Activated CD8-positive, alpha-beta memory T cell treated with anti-CD3 and anti-CD28 coated beads, Interleukin-2, amount 10 ng/mL, durations not matched to agents 7 days and 5 days (primary cell): Measurements from ENCODE around the gene KCND3. TPM values are rescaled to one million over a fixed set of nuclear protein-coding genes. Genes with fewer than 3 reads are reported as not detected.

Source experiments
- ATAC-seq: fragments of 150-1000 bp; cut with Tn5 transposase; one replicate; pipeline ENCODE4 v1.10.0; 2021; ENCODE audit warnings: moderate library complexity
- CTCF ChIA-PET: fragments of 350-600 bp; sonication (Branson Sonifier 250); formaldehyde crosslinking; loops from one replicate; lab custom pipeline; 2021; ENCODE audit warnings: antibody characterized with exemption; lab: Charles Lee
- DNase-seq: peaks from one replicate; pipeline ENCODE4 v3.0.0-alpha.2; 2020
- H3K27ac Mint-ChIP-seq: one replicate; pipeline ENCODE4 v1.8.0; 2021; ENCODE audit warnings: mild to moderate bottlenecking, mixed read lengths
- H3K27me3 Mint-ChIP-seq: one replicate; pipeline ENCODE4 v1.8.0; 2021; ENCODE audit warnings: mixed read lengths
- H3K36me3 Mint-ChIP-seq: one replicate; pipeline ENCODE4 v1.8.0; 2021; ENCODE audit warnings: mild to moderate bottlenecking, mixed read lengths
- H3K4me1 Mint-ChIP-seq: one replicate; pipeline ENCODE4 v1.8.0; 2021; ENCODE audit warnings: mixed read lengths
- H3K4me3 Mint-ChIP-seq: one replicate; pipeline ENCODE4 v1.8.0; 2021; ENCODE audit warnings: mild to moderate bottlenecking, moderate library complexity, mixed read lengths
- H3K9me3 Mint-ChIP-seq: one replicate; pipeline ENCODE4 v1.8.0; 2022; ENCODE audit warnings: low read depth, mixed read lengths
- total RNA-seq, 2 experiments: library from RNA; stranded (reverse); gene quantifications; one replicate each; pipeline ENCODE4 v1.2.3, GENCODE V29; 2021

KCND3 gene
- total RNA-seq, 2 experiments from 2014 or later: not detected

DNA sequence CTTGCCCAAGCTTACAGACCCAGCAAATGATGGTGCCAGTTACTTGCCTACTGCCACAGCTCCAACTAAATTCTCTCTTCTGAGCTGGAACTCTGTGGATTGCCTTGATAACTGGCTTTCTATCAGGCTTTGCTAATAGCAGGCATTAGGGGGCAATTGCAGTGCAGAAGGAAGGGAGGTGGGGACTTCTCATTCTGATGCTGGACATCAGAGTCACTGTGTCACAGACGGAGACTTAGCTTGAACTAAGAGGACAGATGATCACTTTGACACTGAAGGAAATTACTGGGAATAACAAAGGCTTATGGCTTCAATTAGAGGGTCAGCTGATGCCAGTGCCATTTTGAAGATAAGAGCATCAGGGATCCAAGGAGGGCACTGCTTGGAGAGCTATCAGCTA, 119.3 kb downstream of the KCND3 start:
- Mint-ChIP-seq H3K27ac (no peak overlapping the region), H3K4me1 (no peaks in the 10 kb centered on the region), H3K36me3 (no peaks in the 10 kb centered on the region), H3K9me3 (no peaks in the 10 kb centered on the region), H3K4me3 (no peak overlapping the region), H3K27me3 (peaks cover 12% of the 10 kb centered on the region)
- no peak for DNase-seq
- CTCF ChIA-PET: no interaction called here
- ATAC-seq: no peak

DNA sequence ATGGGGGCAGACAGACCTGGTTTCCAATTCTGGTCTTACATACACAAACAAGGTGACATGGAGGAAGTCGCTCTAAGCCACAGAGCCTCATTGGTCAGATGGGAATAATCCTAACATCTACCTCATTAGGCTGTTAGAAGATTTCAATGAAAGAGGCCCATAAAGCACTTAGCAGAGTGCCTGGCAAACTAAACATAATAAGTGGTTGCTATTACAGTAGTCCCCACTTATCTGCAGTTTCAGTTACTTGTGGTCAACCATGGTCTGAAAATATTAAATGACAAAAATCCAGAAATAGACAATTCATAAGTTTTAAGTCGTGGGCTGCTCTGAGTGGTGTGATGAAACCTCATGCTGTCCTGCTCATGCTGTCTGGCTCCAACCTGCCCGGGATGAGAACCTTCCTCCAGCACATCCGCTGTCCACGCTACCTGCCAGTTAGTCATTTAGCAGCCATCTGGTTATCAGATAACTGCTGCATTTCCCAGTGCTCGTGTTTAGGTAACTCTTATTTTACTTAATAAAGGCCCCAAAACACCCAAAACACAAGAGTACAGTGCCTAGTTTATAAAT, 121.5 kb downstream of the KCND3 start:
- Mint-ChIP-seq H3K36me3 (no peaks in the 10 kb centered on the region), H3K27me3 (peaks cover 19% of the 10 kb centered on the region), H3K4me1 (no peaks in the 10 kb centered on the region), H3K4me3 (no peak overlapping the region), H3K9me3 (no peaks in the 10 kb centered on the region), H3K27ac (no peak overlapping the region)
- DNase-seq: no peak
- CTCF ChIA-PET: no interaction called here
- no peak for ATAC-seq

DNA sequence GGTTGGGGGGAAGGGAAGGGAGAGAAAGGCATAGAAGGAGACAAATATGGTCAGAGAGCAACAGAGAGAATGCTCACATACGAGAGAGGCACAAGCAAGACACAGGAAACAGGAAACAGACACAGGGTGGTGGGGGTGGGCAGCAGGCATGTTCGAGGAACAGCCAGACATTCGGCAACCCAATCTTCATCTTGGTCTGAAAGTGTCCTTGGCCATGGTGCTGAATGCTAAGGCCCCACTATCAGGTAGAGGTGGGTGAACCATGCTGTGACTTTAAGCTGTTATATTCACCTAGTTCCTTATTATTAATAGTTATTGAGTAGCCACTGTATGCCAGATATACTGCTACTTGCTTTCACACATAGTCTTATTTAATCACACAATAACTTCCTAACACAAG, 124.6 kb downstream of the KCND3 start:
- Mint-ChIP-seq H3K36me3 (no peaks in the 10 kb centered on the region), H3K4me1 (no peaks in the 10 kb centered on the region), H3K27ac (no peak overlapping the region), H3K4me3 (no peak overlapping the region), H3K9me3 (no peaks in the 10 kb centered on the region), H3K27me3 (peaks cover 26% of the 10 kb centered on the region)
- CTCF ChIA-PET: no interaction called here
- ATAC-seq: no peak
- no peak for DNase-seq

DNA sequence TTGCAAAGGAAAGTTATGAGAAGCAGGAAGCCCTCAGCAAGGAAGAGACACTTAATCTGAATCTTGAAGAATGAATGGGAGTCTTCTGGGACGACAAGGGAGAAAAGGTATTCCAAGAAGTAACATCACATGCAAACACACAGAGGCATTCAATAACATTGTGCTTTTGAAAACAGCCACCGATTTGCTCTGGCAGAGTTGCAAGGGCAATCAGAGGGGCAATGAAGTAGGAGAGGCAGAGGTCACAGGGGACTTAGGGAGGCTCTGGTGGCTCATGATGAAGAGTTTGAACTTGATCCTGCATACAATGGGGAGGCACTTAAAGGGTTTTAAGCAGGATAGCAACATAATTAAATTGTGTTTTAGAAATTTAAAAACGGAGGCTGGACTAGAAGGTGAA, 126.1 kb downstream of the KCND3 start:
- no peaks in the 10 kb centered on the region for H3K4me1 Mint-ChIP-seq
- peaks cover 26% of the 10 kb centered on the region for H3K27me3 Mint-ChIP-seq
- DNase-seq: no peak
- H3K4me3 Mint-ChIP-seq: no peak overlapping the region
- no peaks in the 10 kb centered on the region for H3K9me3 Mint-ChIP-seq
- H3K36me3 Mint-ChIP-seq: no peaks in the 10 kb centered on the region
- CTCF ChIA-PET: no interaction called here
- no peak overlapping the region for H3K27ac Mint-ChIP-seq
- ATAC-seq: no peak

DNA sequence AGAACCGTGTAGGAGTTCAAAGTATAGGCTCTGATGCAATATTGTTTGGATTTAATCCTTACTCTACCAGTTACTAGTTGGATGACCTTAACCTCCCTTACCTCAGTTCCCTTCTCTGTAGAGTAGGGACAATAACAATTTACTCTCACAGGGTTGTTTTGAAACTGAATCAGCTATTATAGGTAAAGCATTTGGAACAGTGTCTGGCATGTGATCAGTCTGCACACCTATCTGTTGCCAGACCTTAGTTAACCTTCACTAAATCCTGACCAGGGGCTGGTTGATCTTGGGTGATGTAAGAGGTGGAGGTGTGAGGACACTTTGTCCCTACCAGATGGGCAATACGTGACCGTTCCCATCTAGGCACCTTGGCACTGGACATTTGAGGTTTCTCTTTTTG, 126.9 kb downstream of the KCND3 start:
- Mint-ChIP-seq H3K9me3 (no peaks in the 10 kb centered on the region), H3K4me3 (no peak overlapping the region), H3K27me3 (peaks cover 24% of the 10 kb centered on the region), H3K4me1 (no peaks in the 10 kb centered on the region), H3K36me3 (no peaks in the 10 kb centered on the region), H3K27ac (no peak overlapping the region)
- CTCF ChIA-PET: no interaction called here
- ATAC-seq (no peak), DNase-seq (no peak)

DNA sequence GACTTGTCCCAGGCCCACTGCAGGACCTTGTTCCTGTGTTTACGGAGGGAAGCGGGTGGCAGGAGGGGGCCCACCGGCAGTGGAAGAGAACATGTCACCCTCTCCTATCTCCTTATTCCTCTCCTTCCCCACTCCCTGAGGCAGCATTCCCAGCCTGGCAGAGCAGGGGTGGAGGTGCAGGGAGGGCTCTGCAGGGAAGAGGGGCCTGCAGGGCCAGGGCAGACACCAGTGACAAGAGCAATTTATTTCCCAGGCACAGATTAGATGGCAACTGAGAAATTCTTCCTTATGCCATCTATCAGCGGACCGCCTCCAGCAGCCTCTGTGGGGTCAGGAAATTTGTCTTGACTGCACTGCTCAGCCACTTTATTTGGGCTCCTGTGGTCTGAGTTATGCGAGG, 127.9 kb downstream of the KCND3 start:
- H3K36me3 Mint-ChIP-seq: no peaks in the 10 kb centered on the region
- CTCF ChIA-PET: no interaction called here
- no peak overlapping the region for H3K27ac Mint-ChIP-seq
- no peaks in the 10 kb centered on the region for H3K4me1 Mint-ChIP-seq
- H3K4me3 Mint-ChIP-seq: no peak overlapping the region
- H3K27me3 Mint-ChIP-seq: peaks cover 24% of the 10 kb centered on the region
- no peak for DNase-seq
- no peak for ATAC-seq
- H3K9me3 Mint-ChIP-seq: no peaks in the 10 kb centered on the region

DNA sequence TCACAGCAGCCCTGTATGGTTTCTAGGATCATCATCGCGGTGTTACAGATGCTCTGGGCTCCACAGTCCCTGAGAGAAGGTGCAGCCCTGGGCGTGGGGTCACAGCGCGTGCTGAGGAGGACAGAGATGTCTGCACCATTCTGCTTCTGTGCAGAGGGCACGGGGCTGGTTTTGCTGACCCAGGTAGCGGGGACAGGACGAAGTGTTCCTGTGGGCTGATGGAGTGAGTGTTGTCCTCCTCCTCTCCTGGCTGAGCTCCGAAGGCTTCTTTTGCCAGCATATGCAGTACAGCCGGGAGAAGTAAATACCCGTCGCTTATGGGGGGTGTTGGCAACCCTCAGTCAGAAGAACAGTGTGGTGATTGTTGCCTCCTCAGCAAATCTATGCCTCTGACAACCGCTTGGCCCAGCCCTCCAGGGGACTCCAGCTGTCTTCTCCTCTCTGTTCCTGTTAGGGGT, 132.2 kb downstream of the KCND3 start:
- H3K27ac Mint-ChIP-seq: no peak overlapping the region
- CTCF ChIA-PET: no interaction called here
- H3K4me1 Mint-ChIP-seq: no peaks in the 10 kb centered on the region
- no peaks in the 10 kb centered on the region for H3K9me3 Mint-ChIP-seq
- peaks cover 13% of the 10 kb centered on the region for H3K27me3 Mint-ChIP-seq
- ATAC-seq: no peak
- no peak for DNase-seq
- H3K36me3 Mint-ChIP-seq: no peaks in the 10 kb centered on the region
- H3K4me3 Mint-ChIP-seq: no peak overlapping the region

DNA sequence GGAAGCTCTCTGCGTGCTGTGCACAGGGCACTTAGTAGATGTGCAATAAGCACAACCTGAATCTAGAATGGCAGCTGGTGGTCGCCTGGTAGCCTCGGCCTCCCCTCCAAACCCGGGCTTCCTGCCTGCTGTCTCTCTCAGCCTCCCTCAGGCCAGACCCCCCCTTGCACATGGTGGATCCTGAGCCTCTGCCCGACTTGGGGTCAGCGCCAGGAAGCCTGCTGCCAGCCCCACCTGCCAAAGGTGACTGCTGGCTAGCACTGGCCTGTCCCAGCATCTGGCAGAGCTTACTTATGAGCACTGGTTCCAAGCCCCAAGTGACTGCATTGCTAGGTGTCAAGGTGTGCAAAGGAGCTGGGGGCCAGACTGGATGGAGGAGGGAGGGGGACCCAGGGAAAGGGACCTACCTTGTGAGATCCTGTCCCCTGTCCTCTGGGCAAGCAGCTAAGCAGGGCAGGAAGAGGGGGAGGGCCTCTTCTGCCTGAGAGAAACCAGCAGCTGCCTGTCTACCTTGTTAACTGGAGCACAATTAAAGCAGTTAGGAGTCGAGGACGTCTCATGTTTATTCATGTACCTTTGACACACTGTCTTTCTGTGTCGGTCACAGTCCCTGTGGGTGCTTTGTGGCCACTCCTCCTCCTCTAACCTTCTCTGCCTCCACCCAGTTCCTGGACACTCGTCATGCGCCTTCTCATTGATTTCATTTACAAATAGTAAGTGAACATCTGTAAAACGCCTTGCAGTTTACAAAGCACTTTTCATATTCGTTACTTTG, 132.9 kb downstream of the KCND3 start:
- CTCF ChIA-PET: no interaction called here
- Mint-ChIP-seq H3K27ac (no peak overlapping the region), H3K4me3 (no peak overlapping the region), H3K36me3 (no peaks in the 10 kb centered on the region), H3K27me3 (peaks cover 14% of the 10 kb centered on the region), H3K9me3 (no peaks in the 10 kb centered on the region), H3K4me1 (no peaks in the 10 kb centered on the region)
- ATAC-seq (no peak), DNase-seq (no peak)

DNA sequence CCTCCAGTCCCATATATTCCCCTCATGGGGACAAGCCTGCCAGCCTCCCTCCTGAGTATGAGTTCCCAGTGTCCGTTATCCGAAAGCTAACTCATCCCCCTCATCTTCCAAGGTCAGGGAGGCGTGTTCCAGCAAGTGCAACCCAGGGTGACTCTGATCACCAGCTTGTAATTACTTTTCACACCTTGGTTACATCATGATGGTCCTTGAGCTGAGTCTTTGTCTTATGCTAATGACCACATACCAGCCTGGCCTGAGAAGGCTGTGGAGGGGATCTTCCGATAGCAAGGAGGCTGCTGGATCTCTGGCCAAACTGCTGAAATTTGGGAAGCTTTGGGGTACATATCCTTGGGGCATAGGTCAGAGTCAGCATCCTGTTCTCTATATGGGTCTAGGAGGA, 134.2 kb downstream of the KCND3 start:
- no peaks in the 10 kb centered on the region for H3K36me3 Mint-ChIP-seq
- DNase-seq (no peak), ATAC-seq (no peak)
- no peak overlapping the region for H3K27ac Mint-ChIP-seq
- no peaks in the 10 kb centered on the region for H3K9me3 Mint-ChIP-seq
- CTCF ChIA-PET: no interaction called here
- H3K27me3 Mint-ChIP-seq: peaks cover 20% of the 10 kb centered on the region
- H3K4me3 Mint-ChIP-seq: no peak overlapping the region
- H3K4me1 Mint-ChIP-seq: no peaks in the 10 kb centered on the region

DNA sequence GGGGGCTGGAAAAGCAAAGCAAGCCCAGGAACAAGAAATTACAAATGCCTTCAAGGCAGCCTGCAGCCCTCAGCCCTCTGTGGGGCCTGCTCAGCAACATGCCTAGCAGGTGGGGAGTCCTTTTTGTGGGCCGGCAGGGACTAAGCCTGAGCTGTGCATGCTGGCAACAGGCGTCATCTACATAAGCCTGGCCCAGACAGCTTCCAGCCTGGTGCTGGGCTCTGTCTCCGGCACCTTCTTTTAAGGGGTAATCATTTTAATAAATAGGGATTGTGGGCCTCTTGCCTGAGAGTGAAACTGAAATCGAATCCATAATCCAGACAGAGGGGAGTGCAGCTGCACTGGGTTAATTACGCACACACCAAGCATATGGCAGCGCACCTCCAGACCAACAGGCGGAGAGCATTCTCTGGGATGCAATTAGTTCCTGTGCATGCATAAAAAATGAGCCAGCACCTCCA, 137.2 kb downstream of the KCND3 start:
- Mint-ChIP-seq H3K4me3 (no peak overlapping the region), H3K27me3 (peaks cover 25% of the 10 kb centered on the region), H3K9me3 (no peaks in the 10 kb centered on the region), H3K36me3 (no peaks in the 10 kb centered on the region), H3K27ac (no peak overlapping the region), H3K4me1 (no peaks in the 10 kb centered on the region)
- DNase-seq (no peak), ATAC-seq (no peak)
- CTCF ChIA-PET: interaction anchor here (1.0 kb wide), 1 partner anchor 146 kb away, joined by 3 read pairs; no protein-coding TSS in a partner anchor

DNA sequence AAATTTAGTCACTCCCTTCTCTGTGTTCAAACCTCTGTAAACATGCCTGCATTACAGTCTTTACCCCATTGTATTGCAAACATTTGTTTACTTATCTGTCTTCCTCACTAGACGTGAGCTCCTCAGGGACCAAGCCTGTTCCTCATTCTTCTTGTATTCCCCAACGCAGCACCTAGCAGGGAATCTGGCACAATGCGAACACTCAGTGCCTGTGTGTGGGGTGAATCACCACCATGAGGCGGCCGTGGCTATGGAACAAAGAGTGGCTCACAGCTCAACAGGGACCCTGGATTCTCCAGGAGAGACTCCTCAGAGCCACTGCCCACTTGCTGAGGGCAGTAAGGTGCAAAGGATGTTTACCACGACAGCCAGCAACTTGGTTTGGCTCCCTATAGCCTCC, 137.9 kb downstream of the KCND3 start:
- DNase-seq (no peak), ATAC-seq (no peak)
- no peaks in the 10 kb centered on the region for H3K4me1 Mint-ChIP-seq
- H3K27me3 Mint-ChIP-seq: peaks cover 25% of the 10 kb centered on the region
- CTCF ChIA-PET: interaction anchor here (1.0 kb wide), 1 partner anchor 147 kb away, joined by 3 read pairs; no protein-coding TSS in a partner anchor
- H3K27ac Mint-ChIP-seq: no peak overlapping the region
- H3K36me3 Mint-ChIP-seq: no peaks in the 10 kb centered on the region
- no peak overlapping the region for H3K4me3 Mint-ChIP-seq
- no peaks in the 10 kb centered on the region for H3K9me3 Mint-ChIP-seq

DNA sequence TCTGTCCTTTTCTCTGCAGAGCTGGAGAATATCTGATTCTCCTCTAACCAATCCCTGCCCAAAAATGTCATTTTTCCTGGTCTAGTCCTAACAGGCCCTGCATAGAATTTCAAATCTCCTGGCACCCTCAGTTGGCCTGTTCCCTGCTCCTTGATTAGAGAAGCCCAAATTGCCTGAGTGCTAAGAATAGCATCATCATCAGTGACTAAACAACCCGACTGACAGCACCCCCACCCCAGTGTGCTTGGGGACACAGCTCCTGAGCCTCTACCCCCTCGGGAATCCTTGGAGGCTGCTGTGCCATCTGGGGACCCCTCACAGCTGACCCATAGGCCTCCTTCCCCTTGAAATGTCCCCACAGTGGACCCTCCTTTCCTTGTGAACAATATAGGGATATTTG, 139.4 kb downstream of the KCND3 start:
- no peak overlapping the region for H3K4me3 Mint-ChIP-seq
- no peaks in the 10 kb centered on the region for H3K9me3 Mint-ChIP-seq
- H3K27ac Mint-ChIP-seq: no peak overlapping the region
- H3K27me3 Mint-ChIP-seq: peaks cover 31% of the 10 kb centered on the region
- H3K4me1 Mint-ChIP-seq: no peaks in the 10 kb centered on the region
- CTCF ChIA-PET: no interaction called here
- DNase-seq: no peak
- ATAC-seq: no peak
- H3K36me3 Mint-ChIP-seq: no peaks in the 10 kb centered on the region

DNA sequence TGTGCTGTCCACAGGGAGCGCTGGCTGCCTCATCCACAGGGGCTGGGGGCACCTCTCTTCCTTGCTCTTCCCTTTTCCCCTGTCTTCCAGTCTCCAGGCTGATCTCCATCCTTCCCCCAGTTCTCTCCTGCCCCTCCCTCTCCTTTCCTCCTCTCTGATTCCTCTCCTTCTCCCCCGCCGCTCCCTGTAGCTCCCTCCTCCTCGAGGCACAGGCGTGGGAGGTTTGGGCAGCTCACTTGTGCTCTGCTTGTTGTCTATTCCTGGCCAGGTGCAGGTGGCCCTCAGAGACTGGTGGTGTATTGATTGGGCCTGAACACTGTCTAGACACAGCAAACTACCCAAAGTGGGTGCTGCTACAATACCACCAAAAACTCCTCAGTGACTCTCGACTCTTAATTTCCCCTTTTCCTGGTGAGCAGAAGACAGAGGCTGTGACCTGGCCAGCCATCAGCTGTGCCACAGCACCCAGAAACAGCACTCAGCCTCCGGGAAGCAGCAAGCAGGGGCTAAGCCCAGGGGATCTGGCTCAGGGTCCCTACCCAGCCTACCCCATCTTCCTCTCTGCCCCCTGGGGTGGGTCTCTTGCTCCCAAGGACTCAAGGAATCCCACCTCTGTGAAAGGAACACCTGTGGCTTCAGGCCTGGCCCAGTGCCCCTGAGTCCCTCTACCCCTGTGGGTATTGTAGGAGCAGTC, 140.5 kb downstream of the KCND3 start:
- DNase-seq (no peak), ATAC-seq (no peak)
- Mint-ChIP-seq H3K27ac (no peak overlapping the region), H3K9me3 (no peaks in the 10 kb centered on the region), H3K27me3 (peaks cover 39% of the 10 kb centered on the region), H3K4me3 (no peak overlapping the region), H3K36me3 (no peaks in the 10 kb centered on the region), H3K4me1 (no peaks in the 10 kb centered on the region)
- CTCF ChIA-PET: interaction anchor here (0.9 kb wide), 1 partner anchor 31 kb away, joined by 4 read pairs; no protein-coding TSS in a partner anchor

DNA sequence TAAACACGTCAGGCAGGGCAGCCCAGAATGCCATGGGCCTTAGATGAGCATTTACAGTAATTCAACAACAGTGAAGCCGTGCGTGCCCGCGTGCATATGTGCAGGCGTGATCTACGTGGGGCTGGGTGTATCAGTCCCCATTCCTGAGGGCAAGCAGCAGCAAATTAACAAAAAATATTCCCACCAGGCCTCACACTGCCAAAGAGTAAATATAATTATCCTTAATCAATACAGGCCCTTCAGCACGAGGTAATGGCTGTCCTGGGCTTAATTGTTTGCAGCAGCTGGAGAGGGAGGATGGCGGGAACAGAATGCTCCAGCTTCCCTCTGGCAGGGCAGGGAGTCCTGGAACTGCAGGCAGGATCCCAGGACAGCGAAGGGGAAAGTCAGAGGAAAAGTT, 142.0 kb downstream of the KCND3 start:
- Mint-ChIP-seq H3K4me3 (no peak overlapping the region), H3K27ac (no peak overlapping the region), H3K36me3 (no peaks in the 10 kb centered on the region), H3K4me1 (no peaks in the 10 kb centered on the region), H3K9me3 (no peaks in the 10 kb centered on the region), H3K27me3 (peaks cover 28% of the 10 kb centered on the region)
- DNase-seq: no peak
- no peak for ATAC-seq
- CTCF ChIA-PET: no interaction called here
